ENCODE results near the gene ESR2. TPM values are rescaled to one million over a fixed set of nuclear protein-coding genes. Genes with fewer than 3 reads are reported as not detected.

ESR2 gene
- total RNA-seq, 4 donors from 2014 or later: 1.4 to 1.6 (median 1.5) TPM

DNA sequence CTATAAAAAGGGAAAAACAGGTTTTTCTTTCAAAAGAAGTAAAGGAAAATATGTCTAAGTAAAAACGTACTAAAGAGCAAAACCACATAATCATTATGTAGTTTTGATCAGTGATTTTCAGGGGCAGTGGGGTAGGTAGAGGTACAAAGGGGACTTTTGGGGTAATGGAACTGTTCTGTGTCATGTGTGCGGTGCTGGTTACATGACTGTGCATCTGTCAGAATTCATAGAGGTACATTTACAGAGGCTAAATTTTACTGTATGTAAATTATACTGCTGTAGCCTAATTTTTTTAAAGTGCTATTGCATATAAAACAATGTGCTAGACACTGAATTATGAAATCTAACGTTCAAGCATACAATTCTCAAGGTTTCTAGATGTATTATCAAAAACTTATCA is 2.0 kb downstream of the ESR2 start:
- no peak for ATAC-seq (ENCODE audit: low FRiP score)
- DNase-seq (ENCODE audit: low spot score): no peak
- TF ChIP-seq, protein P1, sequence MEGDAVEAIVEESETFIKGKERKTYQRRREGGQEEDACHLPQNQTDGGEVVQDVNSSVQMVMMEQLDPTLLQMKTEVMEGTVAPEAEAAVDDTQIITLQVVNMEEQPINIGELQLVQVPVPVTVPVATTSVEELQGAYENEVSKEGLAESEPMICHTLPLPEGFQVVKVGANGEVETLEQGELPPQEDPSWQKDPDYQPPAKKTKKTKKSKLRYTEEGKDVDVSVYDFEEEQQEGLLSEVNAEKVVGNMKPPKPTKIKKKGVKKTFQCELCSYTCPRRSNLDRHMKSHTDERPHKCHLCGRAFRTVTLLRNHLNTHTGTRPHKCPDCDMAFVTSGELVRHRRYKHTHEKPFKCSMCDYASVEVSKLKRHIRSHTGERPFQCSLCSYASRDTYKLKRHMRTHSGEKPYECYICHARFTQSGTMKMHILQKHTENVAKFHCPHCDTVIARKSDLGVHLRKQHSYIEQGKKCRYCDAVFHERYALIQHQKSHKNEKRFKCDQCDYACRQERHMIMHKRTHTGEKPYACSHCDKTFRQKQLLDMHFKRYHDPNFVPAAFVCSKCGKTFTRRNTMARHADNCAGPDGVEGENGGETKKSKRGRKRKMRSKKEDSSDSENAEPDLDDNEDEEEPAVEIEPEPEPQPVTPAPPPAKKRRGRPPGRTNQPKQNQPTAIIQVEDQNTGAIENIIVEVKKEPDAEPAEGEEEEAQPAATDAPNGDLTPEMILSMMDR (IDR thresholded peaks at IDR 0.05): no peak

DNA sequence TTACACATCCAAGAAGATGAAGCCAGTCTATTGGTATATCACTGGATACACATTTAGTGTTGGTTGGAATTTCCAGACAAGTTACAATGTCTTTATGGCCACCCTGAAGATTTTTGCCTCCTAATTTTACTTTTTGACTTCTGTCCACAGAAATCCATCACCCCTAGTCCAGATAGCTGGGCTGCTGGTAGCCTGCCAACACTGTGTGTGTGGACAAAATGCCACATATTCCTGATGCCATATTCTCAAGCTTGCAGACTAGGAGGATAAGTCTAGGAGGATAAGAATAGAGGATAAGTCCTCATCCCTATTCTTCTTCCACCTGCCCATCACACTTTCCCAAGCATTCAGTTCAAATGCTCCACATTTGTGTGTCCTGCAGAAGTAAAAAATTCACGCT is 4.6 kb downstream of the ESR2 start:
- no peak for ATAC-seq (ENCODE audit: low FRiP score)
- TF ChIP-seq, protein P1 (IDR thresholded peaks at IDR 0.05): no peak
- no peak for DNase-seq (ENCODE audit: low spot score)

DNA sequence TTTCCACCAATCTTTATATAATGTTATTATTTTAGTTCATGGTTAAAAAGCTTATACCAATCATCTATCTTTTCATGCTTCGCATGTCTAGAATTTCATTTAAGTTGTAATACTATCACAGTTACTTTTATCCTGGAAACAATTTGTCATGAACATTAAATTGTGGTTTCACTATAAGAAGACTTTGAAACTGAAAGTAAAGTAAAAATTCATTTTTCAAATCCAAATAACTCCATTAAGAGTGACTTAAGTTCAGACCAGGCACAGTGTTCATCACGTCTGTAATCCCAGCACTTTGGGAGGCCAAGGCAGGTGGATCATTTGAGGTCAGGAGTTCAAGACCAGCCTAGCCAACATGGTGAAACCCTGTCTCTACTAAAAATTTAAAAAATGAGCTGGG is 12.4 kb downstream of the ESR2 start:
- no peak for DNase-seq (ENCODE audit: low spot score)
- TF ChIP-seq, protein P1 (IDR thresholded peaks at IDR 0.05): no peak
- ATAC-seq (ENCODE audit: low FRiP score): no peak

DNA sequence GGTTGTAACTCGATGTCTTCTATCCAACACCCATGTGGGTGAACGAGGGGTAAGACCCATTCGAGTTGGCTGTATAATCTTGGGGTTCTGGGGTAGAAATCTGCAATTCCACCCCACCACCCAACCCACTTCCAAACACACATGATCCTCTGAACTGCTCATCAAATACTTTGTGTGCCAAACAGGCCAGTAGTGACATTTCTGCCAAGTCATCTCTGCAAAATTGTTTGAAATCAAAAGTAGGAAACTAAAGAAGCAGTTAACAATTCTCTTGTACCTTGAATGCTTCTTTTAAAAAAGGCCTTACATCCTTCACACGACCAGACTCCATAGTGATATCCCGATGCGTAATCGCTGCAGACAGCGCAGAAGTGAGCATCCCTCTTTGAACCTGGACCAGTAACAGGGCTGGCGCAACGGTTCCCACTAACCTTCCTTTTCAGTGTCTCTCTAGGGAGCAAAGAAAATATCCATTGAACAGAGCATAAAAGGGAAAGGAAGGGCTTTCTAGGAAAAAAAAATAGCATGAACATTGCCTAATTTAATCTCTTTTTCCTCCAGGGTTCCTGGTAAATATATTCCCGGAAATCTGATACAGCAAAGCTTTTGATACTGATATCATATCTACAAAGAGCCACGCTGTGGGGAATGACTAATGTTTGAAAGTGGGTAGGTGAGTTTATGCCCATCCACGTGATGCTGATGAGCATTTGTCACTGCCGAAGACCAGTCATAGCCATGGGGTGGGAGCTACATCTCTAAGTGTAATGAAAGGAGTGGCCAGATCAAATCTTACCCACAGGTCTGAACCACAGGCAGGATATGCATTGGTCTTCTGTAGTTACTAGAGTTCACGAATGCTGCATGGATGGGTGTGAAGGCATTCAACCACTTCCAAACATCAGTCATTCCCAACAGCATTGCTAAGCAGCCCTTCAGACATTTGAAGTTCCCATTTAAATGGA is 14.2 kb downstream of the ESR2 start:
- no peak for DNase-seq (ENCODE audit: low spot score)
- TF ChIP-seq, protein P1 (IDR thresholded peaks at IDR 0.05): no peak
- ATAC-seq (ENCODE audit: low FRiP score): peak; percentile 57

DNA sequence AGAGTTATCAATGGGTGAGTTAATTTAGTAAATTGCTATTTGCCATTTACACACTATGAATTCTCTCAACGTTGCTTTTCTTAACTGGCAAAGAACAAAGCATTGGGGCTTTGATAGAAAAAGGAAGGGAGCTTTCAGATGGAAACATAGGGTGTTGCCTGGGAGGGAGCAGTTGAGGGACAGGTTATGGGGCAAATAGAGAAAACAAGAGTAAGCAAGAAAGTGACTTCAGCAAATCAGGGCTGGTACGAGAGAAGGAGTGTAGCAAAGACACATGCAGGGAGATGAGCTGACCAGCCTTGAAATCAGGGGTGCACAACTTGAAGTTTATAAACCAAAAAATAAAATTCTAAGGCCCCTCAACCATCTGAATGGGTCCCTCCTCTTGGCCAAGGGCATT is 15.7 kb downstream of the ESR2 start:
- ATAC-seq (ENCODE audit: low FRiP score) (no peak), DNase-seq (ENCODE audit: low spot score) (no peak)
- TF ChIP-seq, protein P1 (IDR thresholded peaks at IDR 0.05): no peak

DNA sequence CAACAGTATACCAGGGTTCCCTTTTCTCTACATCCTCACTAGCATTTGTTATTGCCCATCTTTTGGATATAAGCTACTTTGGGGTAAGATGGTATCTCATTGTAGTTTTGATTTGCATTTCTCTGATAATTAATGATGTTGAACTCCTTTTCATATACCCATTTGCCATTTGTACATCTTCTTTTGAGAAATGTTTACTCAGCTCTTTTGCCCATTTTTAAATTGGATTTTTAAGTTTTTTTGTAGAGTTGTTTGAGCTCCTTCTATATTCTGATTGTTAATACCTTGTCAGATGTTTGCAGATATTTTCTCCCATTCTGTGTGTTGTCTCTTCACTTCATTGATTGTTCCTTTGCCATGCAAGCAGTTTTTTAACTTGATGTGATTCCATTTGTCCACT is 22.2 kb downstream of the ESR2 start:
- ATAC-seq (ENCODE audit: low FRiP score) (no peak), DNase-seq (ENCODE audit: low spot score) (no peak)
- TF ChIP-seq, protein P1 (IDR thresholded peaks at IDR 0.05): no peak

DNA sequence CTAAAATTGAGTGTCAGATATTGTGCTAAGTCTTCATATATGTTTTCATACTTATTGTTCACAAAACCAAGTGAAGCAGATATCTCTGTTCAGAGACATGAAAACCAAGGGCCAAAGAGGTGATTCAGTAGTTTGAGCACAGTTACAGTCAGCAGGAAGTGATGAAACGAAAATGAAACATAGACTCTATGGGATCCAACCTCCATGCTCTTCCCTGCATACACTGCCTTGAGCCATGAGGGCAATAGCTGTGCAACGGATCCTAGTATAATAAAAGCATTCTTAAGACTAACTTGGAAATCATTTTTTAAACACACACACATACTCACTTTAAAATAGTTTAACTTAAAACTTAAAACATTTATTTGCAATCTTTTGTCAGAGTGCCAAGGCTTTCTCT is 27.9 kb downstream of the ESR2 start:
- DNase-seq (ENCODE audit: low spot score): no peak
- TF ChIP-seq, protein P1 (IDR thresholded peaks at IDR 0.05): no peak
- no peak for ATAC-seq (ENCODE audit: low FRiP score)

All from omental fat pad (tissue), 4 donors.